GM23338 (cell line): ENCODE measurements around the gene AGPS.

Experiments
- CTCF ChIP-seq, 2 experiments: fragments of 200-600 bp in 1 of 2; sonication (generic) in 1 of 2; conservative IDR thresholded peaks; 2 replicates each; pipeline versions ENCODE4 v1.5.1 to v1.6.1; 2016 to 2017; ENCODE audit warnings: antibody characterized with exemption in 2 of 2, low read depth in 2 of 2, mild to moderate bottlenecking in 2 of 2, moderate library complexity in 1 of 2
- EZH2 ChIP-seq: fragments of 200-600 bp; sonication (generic); IDR thresholded peaks from one replicate; pipeline ENCODE4 v1.8.0; 2017; ENCODE audit warnings: antibody characterized with exemption, mild to moderate bottlenecking, low read depth; ENCODE audit not compliant: unreplicated experiment
- EZH2phosphoT487 ChIP-seq: fragments of 200-600 bp; sonication (generic); IDR thresholded peaks from one replicate; pipeline ENCODE4 v1.8.1; 2018; ENCODE audit warnings: antibody characterized with exemption; ENCODE audit not compliant: unreplicated experiment
- POLR2AphosphoS5 ChIP-seq: IDR thresholded peaks from 2 replicates; pipeline ENCODE4 v1.6.1; 2016; ENCODE audit warnings: antibody characterized with exemption, low read depth
- REST ChIP-seq: IDR thresholded peaks from one replicate; pipeline ENCODE4 v1.6.1; 2018; ENCODE audit warnings: antibody characterized with exemption; ENCODE audit not compliant: unreplicated experiment

- TF ChIP-seq CTCF (conservative IDR thresholded peaks at IDR 0.05; ENCODE audit: low read depth in 2 of 2), result no peak
- no peak for TF ChIP-seq POLR2AphosphoS5
- no peak for TF ChIP-seq EZH2
- TF ChIP-seq REST, result no peak
- TF ChIP-seq EZH2phosphoT487, result no peak
Observed at GRCh38 chr2:177404243-177404642, 11.7 kb downstream of the AGPS start.
